Left ventricle myocardium superior (tissue), 1 donor: ENCODE results near the gene ZCCHC24. TPM values are rescaled to one million over a fixed set of nuclear protein-coding genes. Genes with fewer than 3 reads are reported as not detected.
A peak's percentile ranks its signal among the peaks of the same experiment; 100 is the strongest.

Experiments
- ATAC-seq: fragments of 200-7000 bp; cut with Tn5 transposase; one replicate; pipeline ENCODE4 v1.9.1; 2020; ENCODE audit warnings: mild to moderate bottlenecking, moderate library complexity
- DNase-seq: peaks from one replicate; pipeline ENCODE4 v3.0.0-alpha.2; 2020
- intact Hi-C: fragments of 100-400 bp; cut with micrococcal nuclease; formaldehyde crosslinking; loops from one replicate; pipeline ENCODE4 v1.11.0; 2022
- total RNA-seq: library from RNA; stranded (reverse); fragmentation: NEBNext Ultra II Directional; extraction: Animal tissue kit (Norgen Biotek cat#: 25700); gene quantifications from one replicate; pipeline ENCODE4 v1.2.1, GENCODE V29; 2021
- donor health status: DM: no; HTN: yes; CAD: no; lungs with severe emphysema.

The ZCCHC24 gene
- total RNA-seq, 1 donor from 2014 or later: 49.0 TPM

DNA sequence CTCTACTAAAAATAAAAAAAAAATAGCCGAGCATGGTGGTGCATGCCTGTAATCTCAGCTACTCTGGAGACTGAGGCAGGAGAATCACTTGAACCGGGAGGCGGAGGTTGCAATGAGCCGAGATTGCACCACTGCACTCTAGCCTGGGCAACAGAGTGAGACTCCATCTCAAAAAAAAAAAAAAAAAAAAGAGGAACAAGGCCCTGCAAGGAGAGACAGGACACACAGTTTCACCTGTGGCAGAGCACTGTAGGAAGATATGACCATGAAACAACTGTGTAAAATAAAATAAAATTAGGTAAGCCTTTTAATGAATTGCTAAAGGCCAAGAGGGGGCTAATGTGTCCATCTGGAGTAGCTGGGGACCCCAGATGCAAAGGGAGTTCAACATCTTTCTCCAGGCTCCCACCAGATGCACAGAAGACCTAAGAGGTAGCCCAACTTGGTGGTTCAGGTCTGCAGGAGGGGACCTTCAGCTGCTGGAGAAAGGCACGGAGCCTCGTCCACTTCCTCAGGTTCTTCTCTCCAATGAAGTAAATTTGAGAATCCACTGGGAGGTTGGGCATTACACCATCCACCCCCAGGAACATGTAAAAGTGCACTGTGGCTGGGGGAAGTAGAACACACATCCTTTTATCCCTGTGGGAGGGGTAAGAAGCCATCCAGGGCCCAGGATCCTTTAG lies 85.5 kb downstream of the ZCCHC24 start:
- DNase-seq: no peak
- intact Hi-C loops: no loop called here
- no peak for ATAC-seq

DNA sequence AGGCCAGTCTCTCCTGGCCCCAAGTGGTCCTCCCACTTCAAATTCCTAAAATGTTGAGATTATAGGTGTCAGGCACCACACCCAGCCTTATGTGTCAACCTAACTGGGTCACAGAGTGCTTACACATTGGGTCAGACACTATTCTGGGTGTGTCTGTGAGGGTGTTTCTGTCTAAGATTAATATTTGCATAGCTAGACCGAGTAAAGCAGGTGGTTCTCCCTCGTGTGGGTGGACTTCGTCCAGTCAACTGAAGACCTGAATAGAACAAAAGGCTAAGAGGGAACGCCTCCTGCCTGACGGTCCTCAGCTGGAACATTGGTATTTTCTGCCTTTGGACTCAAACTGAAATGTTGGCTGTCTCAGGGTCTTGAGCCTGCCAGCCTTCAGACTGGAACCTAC lies 86.6 kb downstream of the ZCCHC24 start:
- ATAC-seq: peak; percentile 31
- no peak for DNase-seq
- intact Hi-C loops: no loop called here

- intact Hi-C loops: no loop called here
- ATAC-seq: no peak
- no peak for DNase-seq
Measured at GRCh38 chr10:79357180-79357579, 88.2 kb downstream of the ZCCHC24 start.

- intact Hi-C loops: no loop called here
Measured at GRCh38 chr10:79356104-79356503, 89.3 kb downstream of the ZCCHC24 start.

DNA sequence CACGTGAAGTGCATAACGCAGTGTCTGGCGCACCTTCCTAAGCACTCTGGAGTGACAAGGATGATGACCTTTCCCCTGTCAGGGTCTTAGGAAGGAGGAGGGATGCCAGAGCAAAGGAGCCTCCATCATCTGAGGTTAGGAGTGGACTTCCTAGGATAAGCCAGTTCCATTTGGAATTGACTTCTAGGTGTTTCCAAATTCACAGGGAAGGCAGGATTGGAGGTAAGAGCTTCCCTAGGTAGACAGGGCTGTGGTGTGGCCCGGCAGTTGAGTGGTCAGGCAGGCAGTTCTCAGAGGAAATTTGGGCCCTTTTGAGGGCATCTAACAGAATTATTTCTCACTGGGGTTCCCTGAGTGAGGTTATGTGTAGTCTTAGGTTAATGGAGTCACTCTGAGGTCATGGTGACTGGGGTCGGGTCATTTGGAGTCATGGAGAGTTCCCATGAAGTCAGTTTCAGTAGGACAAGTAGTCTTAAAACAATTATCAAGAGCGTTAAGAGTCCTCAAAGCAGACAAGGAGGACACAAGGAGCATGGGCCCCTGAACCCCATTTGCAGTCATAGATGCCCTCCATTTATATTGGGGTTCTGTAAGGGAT lies 89.9 kb downstream of the ZCCHC24 start:
- DNase-seq (no peak), ATAC-seq (no peak)
- intact Hi-C loops: no loop called here

More at GRCh38 chr10:79356104-79356503, 89.3 kb downstream of the ZCCHC24 start:
- peak; percentile 5 for ATAC-seq
- no peak for DNase-seq

DNA sequence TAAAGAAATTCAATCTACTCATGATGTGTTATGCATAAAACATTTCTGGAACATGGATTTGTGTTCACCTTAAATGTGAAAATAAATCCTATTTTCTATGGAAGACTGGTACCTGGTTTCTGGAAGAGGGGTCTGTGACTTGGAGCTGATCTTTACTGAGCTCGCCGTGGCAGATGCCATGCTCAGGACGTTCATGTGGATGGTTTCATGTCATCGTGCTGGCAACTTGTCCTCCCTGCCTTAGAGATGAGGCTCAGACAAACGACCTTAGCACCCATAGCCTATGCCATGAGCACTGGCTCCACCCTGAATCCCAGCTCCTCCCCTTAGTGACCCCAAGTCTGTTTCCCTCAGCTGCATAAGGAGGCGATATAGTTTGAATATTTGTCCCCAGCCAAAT lies 90.8 kb downstream of the ZCCHC24 start:
- no peak for ATAC-seq
- intact Hi-C loops: no loop called here

GRCh38 chr10:79354141-79354540 lies 91.3 kb downstream of the ZCCHC24 start:
- ATAC-seq (no peak), DNase-seq (no peak)
- intact Hi-C loops: no loop called here

More for the DNA sequence above, 90.8 kb downstream of the ZCCHC24 start:
- no peak for DNase-seq

GRCh38 chr10:79353726-79354125 lies 91.7 kb downstream of the ZCCHC24 start:
- intact Hi-C loops: no loop called here
- no peak for ATAC-seq
- DNase-seq: no peak

DNA sequence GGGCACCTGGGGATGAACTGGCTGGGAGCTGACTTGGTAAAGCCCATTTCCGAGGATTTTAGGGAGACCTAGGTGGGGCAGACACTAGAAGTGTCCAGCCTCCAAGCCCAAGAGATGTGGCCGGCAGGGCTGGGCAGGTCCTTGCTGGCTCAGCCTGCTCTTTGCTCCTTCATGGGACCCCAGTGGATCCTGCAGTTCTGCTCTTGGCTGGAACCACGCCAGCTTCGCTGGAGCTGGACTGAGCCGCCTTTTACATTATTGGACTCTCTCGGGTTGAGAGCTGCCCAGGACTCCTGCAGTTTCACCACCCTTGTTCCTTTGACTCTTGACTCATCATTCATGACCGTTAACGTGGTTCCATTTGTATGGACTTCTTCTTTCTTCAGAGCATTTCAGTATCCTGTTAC lies 92.4 kb downstream of the ZCCHC24 start:
- ATAC-seq (no peak), DNase-seq (no peak)
- intact Hi-C loops: no loop called here

DNA sequence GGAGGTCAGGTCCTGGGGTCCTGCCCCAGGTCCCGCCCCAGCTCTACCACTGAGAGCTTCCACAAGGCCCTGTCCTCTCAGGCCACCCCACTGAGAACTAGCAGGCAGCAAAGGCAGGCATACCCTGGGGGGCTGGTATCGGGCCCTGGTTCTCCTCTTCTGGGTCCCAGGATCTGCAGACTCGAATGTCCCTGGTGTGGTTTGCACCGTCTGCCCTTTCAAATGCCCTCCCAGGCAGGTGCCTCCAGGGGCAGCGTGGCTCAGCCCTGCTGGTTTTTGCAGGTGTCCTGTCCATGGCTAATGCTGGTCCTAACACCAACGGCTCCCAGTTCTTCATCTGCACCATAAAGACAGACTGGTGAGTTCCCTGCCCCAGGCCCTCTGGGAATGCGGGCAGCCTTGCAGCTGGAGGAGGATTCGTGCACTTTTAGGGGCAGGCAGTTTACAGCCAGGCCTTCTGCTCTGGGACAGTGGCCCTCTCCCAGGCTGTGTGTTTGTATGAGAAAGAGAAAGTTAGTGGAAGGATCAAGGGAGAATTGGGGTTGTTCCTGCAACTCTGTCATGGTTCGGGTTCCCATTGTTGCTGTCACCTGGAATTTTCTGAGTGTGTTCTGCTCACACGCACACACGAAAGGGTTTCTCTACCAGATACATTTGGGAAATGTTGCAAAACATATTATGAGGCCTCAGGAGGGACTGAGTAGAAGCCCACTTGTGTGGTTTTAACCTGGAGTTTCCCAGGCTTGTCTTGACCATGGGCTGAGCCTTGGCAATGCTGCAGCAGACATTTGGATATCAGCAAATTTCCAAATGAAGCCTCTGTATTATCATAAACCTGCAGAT lies 93.2 kb downstream of the ZCCHC24 start:
- ATAC-seq: no peak
- DNase-seq: no peak
- intact Hi-C loops: no loop called here

GRCh38 chr10:79351332-79351731 lies 94.1 kb downstream of the ZCCHC24 start:
- intact Hi-C loops: no loop called here
- no peak for ATAC-seq
- DNase-seq: no peak

DNA sequence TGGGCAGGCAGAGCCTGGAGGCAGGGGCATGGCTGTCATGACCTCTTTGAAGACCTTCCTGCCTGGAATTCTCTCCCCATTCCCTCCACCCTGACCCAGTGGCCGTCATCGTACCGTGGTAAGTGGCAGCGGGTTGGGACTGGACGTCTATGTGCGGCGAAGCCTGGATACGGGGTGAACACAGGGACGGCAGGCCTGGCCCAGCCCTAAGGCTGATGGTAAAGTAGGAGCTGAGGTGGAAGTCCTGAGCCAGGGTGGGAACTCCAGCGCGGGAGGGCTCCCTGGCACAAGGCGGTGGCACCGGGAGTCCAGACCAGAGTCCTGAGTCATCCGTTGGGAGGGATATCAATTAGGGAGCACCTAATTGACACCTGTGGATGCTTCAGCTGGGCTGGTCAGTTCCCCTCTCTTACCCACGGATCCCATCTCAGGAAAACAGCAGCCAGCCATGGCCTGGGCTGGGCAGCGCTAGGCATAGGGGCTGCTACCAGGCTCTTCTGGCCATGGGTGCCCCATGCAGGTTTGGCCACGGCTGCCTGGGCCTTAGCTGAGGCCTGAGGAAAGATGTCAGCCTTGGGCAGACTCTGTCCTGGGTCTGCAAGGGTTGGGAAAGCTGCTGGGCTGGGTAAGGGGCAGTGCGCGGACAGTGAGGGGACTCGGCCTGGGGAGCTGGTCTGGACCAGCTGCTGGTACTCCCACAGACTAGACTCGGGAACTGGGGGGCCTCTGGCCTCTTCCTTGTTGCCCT lies 94.8 kb downstream of the ZCCHC24 start:
- intact Hi-C loops: no loop called here
- DNase-seq (no peak), ATAC-seq (no peak)

GRCh38 chr10:79349766-79350406 lies 95.5 kb downstream of the ZCCHC24 start:
- intact Hi-C loops: no loop called here
- no peak for DNase-seq
- no peak for ATAC-seq

GRCh38 chr10:79349072-79349491 lies 96.3 kb downstream of the ZCCHC24 start:
- DNase-seq (no peak), ATAC-seq (no peak)
- intact Hi-C loops: no loop called here

DNA sequence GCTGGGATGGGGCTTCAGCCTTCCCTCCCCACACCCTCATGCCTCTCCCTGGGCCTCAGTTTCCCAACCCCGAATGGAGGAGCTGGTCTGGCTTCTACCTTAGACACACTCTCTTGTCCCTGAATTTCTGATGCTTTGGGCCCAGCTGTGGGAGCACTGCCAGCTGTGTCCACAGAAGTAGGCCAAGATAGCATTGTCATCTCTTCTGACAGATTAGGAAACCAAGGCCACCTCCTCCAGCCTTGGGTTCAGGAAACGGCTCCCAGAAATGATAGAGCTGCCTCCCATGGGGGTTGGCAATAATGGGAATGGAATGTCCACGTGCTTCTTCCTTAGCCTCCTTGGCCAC lies 96.8 kb downstream of the ZCCHC24 start:
- no peak for DNase-seq
- ATAC-seq: no peak
- intact Hi-C loops: no loop called here

DNA sequence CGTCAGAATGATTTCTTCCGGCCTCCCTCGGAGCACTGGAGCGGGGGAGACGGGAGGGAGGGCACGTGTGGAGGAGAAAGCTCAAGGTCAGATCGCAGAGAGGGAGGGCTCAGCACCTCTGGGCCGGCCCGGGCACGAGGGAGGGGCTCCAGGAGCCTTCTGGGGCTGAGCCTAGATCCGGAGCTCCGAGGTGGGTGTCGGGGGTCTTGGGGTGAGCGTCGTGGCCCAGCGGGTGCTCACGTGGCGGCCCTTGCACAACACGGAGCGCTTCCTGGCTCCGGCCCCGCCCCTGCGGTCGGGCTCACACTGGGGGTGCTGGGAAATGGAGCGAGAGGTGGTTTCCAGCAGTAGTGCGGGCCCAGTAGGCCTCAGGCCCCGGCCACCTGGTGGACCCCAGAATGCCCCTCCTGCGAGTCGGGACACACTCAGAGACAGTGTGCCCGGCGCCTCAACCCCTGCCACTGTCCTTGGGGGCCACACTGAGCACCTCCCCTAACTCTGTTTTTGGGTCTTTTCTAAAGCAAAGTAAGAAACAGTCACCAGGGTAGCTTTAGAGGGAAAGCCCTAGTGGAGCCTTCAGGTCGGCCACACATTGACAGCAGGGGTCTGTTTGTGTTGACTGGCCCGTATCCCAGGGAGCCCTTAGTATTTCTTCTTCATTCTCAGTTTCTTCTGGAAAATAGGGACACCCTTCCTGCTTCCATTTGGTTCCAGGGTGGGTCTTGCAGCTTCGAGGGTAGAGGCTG lies 97.4 kb downstream of the ZCCHC24 start:
- peak; percentile 86 for DNase-seq
- intact Hi-C loops: no loop called here
- ATAC-seq: peak; percentile 75

GRCh38 chr10:79347226-79347893 lies 98.1 kb downstream of the ZCCHC24 start, which contains the start of gene PPIF:
TSS of gene PPIF (plus strand) at chr10:79347469. CDS start at chr10:79347549, 80 bp downstream.
- intact Hi-C loops: no loop called here
- DNase-seq: peak; percentile 98
- peak; percentile 93 for ATAC-seq
